Suprapubic skin (tissue), 4 donors: ENCODE data around the gene KRTCAP3.

Experiments
- EP300 ChIP-seq: sonication (generic); formaldehyde crosslinking; IDR thresholded peaks from one replicate; pipeline ENCODE4 v1.6.1; 2017; ENCODE audit warnings: antibody characterized with exemption
- POLR2A ChIP-seq, 2 donors: fragments of 450-650 bp; IDR thresholded peaks; one replicate each; pipeline ENCODE4 v1.6.1; 2017; ENCODE audit warnings: antibody characterized with exemption in 2 of 2, mild to moderate bottlenecking in 2 of 2, moderate library complexity in 2 of 2
- POLR2AphosphoS5 ChIP-seq, 3 donors: sonication (generic); formaldehyde crosslinking; IDR thresholded peaks; one replicate each; pipeline ENCODE4 v1.6.1; 2017; ENCODE audit warnings: antibody characterized with exemption in 3 of 3
- TF ChIP-seq, protein P1 (sequence below), 2 donors: fragments of 200-600 bp in 1 of 2; fragments of 450-650 bp in 1 of 2; sonication (generic) in 1 of 2; IDR thresholded peaks; one replicate each; pipeline ENCODE4 v1.5.1; 2016 to 2019; ENCODE audit warnings: antibody characterized with exemption in 2 of 2, mild to moderate bottlenecking in 1 of 2, moderate library complexity in 1 of 2

GRCh38 chr2:27441958-27442919, at the start of gene KRTCAP3:
- TF ChIP-seq, protein P1, sequence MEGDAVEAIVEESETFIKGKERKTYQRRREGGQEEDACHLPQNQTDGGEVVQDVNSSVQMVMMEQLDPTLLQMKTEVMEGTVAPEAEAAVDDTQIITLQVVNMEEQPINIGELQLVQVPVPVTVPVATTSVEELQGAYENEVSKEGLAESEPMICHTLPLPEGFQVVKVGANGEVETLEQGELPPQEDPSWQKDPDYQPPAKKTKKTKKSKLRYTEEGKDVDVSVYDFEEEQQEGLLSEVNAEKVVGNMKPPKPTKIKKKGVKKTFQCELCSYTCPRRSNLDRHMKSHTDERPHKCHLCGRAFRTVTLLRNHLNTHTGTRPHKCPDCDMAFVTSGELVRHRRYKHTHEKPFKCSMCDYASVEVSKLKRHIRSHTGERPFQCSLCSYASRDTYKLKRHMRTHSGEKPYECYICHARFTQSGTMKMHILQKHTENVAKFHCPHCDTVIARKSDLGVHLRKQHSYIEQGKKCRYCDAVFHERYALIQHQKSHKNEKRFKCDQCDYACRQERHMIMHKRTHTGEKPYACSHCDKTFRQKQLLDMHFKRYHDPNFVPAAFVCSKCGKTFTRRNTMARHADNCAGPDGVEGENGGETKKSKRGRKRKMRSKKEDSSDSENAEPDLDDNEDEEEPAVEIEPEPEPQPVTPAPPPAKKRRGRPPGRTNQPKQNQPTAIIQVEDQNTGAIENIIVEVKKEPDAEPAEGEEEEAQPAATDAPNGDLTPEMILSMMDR (IDR thresholded peaks at IDR 0.05) = peak in 1 of 2 donors; percentile 29
- TF ChIP-seq POLR2A (IDR thresholded peaks at IDR 0.05) = no peak
- TF ChIP-seq POLR2AphosphoS5 (IDR thresholded peaks at IDR 0.05) = no peak
- TF ChIP-seq EP300 = no peak
